ENCODE data around the gene SDHAF2.
A peak's percentile ranks its signal among the peaks of the same experiment; 100 is the strongest.

SDHAF2 gene

DNA sequence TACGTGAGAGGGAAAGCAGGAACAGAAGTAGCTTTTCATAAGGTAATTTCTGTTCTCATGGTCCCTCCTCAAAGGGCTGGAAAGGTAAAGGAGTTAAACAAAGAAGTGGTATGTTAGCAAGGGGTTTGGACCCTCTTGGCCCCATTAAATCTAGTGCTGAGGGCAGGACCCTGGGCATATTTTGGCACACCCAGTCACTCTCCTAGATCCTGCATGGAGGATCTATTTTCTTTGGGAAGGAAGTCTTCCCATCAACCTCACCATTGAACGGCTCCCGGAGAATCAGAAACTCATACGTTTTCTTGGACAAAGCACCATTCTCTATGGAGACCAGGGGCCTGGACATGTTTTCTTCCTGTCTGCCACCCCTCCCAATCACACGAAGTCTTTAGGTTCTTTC is 25.8 kb upstream of the SDHAF2 start:
- TF ChIP-seq TAF1 (IDR thresholded peaks at IDR 0.05; ENCODE audit: low read depth, low read length) (no peak), POLR2A (IDR thresholded peaks at IDR 0.05; ENCODE audit: low read depth, low read length) (no peak)
- FAIRE-seq (no peak), DNase-seq (ENCODE audit: insufficient read length, low spot score) (no peak)

DNA sequence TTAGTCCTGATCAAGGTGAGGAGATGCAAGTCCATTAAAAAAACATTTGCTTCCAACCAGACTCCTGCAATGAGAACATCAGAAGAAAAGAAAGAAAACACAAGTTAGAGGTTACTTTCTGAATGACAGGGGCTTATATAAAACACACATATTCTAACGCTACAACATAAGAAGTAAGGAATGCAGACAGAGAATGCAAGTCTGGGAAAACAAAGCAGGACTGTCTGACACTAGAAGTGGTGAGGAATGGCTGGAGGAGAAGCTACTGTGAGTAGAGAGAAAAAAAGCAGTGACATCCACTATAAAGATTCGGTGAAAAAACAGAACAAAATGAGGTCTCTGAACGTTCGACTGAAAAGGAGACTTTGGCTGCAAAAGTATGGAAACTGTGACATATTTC is 25.3 kb upstream of the SDHAF2 start:
- TF ChIP-seq TAF1 (IDR thresholded peaks at IDR 0.05; ENCODE audit: low read depth, low read length) (no peak), SPI1 (IDR thresholded peaks at IDR 0.05; ENCODE audit: low read depth, low read length) (no peak), POU2F2 (IDR thresholded peaks at IDR 0.05; ENCODE audit: low read depth, low read length) (no peak), POLR2AphosphoS5 (IDR thresholded peaks at IDR 0.05; ENCODE audit: low read depth, low read length) (no peak), POLR2A (IDR thresholded peaks at IDR 0.05; ENCODE audit: low read depth, low read length) (no peak), PAX5 (IDR thresholded peaks at IDR 0.05; ENCODE audit: insufficient read depth, low read length, severe bottlenecking) (no peak)
- FAIRE-seq (no peak), DNase-seq (ENCODE audit: insufficient read length, low spot score) (no peak)

- DNase-seq (ENCODE audit: insufficient read length, low spot score) (no peak), FAIRE-seq (no peak)
- no peak for TF ChIP-seq POLR2AphosphoS5 (IDR thresholded peaks at IDR 0.05; ENCODE audit: low read depth, low read length)
- TF ChIP-seq SPI1 (IDR thresholded peaks at IDR 0.05; ENCODE audit: low read depth, low read length): no peak
- TF ChIP-seq POU2F2 (IDR thresholded peaks at IDR 0.05; ENCODE audit: low read depth, low read length): no peak
- TF ChIP-seq TAF1 (IDR thresholded peaks at IDR 0.05; ENCODE audit: low read depth, low read length): no peak
- TF ChIP-seq PAX5 (IDR thresholded peaks at IDR 0.05; ENCODE audit: insufficient read depth, low read length, severe bottlenecking): no peak
- TF ChIP-seq POLR2A (IDR thresholded peaks at IDR 0.05; ENCODE audit: low read depth, low read length): no peak
Observed at GRCh38 chr11:61406067-61406466, 23.9 kb upstream of the SDHAF2 start.

- no peak for FAIRE-seq
- no peak for DNase-seq (ENCODE audit: insufficient read length, low spot score)
- TF ChIP-seq PAX5 (IDR thresholded peaks at IDR 0.05; ENCODE audit: insufficient read depth, low read length, severe bottlenecking): no peak
- TF ChIP-seq POLR2AphosphoS5 (IDR thresholded peaks at IDR 0.05; ENCODE audit: low read depth, low read length): no peak
- no peak for TF ChIP-seq POLR2A (IDR thresholded peaks at IDR 0.05; ENCODE audit: low read depth, low read length)
Observed at GRCh38 chr11:61406991-61407728, 22.8 kb upstream of the SDHAF2 start.

GRCh38 chr11:61411589-61411988 is 18.3 kb upstream of the SDHAF2 start:
- TF ChIP-seq TAF1 (IDR thresholded peaks at IDR 0.05; ENCODE audit: low read depth, low read length): no peak
- TF ChIP-seq POLR2A (IDR thresholded peaks at IDR 0.05; ENCODE audit: low read depth, low read length): peak; percentile 54
- TF ChIP-seq POU2F2 (IDR thresholded peaks at IDR 0.05; ENCODE audit: low read depth, low read length): no peak
- TF ChIP-seq POLR2AphosphoS5 (IDR thresholded peaks at IDR 0.05; ENCODE audit: low read depth, low read length): peak; percentile 60; the same call in 1 of the 2 replicates
- TF ChIP-seq SPI1 (IDR thresholded peaks at IDR 0.05; ENCODE audit: low read depth, low read length): no peak
- no peak for FAIRE-seq

DNA sequence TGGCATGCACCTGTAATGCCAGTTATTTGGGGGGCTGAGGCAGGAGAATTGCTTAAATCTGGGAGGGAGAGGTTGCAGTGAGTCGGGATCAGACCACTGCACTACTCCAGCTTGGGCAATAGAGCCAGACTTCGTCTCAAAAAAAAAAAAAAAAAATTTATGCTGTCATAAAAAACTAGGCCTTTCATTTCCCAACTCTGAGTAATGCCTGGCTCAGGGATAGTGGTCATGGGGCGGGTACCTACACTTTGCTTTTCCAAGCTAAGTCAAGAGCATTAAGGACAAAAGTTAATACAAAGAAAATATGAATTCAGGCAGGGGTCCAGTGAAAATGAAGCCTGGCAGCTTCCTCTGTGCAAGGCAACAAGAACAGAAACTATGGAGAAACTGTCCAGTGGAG is 16.4 kb upstream of the SDHAF2 start:
- TF ChIP-seq POLR2AphosphoS5 (IDR thresholded peaks at IDR 0.05; ENCODE audit: low read depth, low read length): no peak
- no peak for TF ChIP-seq SPI1 (IDR thresholded peaks at IDR 0.05; ENCODE audit: low read depth, low read length)
- no peak for TF ChIP-seq PAX5 (IDR thresholded peaks at IDR 0.05; ENCODE audit: insufficient read depth, low read length, severe bottlenecking)
- TF ChIP-seq POLR2A (IDR thresholded peaks at IDR 0.05; ENCODE audit: low read depth, low read length): no peak
- no peak for TF ChIP-seq TAF1 (IDR thresholded peaks at IDR 0.05; ENCODE audit: low read depth, low read length)
- no peak for TF ChIP-seq POU2F2 (IDR thresholded peaks at IDR 0.05; ENCODE audit: low read depth, low read length)
- DNase-seq (ENCODE audit: insufficient read length, low spot score) (no peak), FAIRE-seq (no peak)

More at GRCh38 chr11:61411589-61411988, 18.3 kb upstream of the SDHAF2 start:
- no peak for DNase-seq (ENCODE audit: insufficient read length, low spot score)

- no peak for TF ChIP-seq POU2F2 (IDR thresholded peaks at IDR 0.05; ENCODE audit: low read depth, low read length)
- TF ChIP-seq SPI1 (IDR thresholded peaks at IDR 0.05; ENCODE audit: low read depth, low read length): no peak
- TF ChIP-seq POLR2A (IDR thresholded peaks at IDR 0.05; ENCODE audit: low read depth, low read length): no peak
- no peak for TF ChIP-seq PAX5 (IDR thresholded peaks at IDR 0.05; ENCODE audit: insufficient read depth, low read length, severe bottlenecking)
- TF ChIP-seq TAF1 (IDR thresholded peaks at IDR 0.05; ENCODE audit: low read depth, low read length): no peak
- no peak for TF ChIP-seq POLR2AphosphoS5 (IDR thresholded peaks at IDR 0.05; ENCODE audit: low read depth, low read length)
- no peak for DNase-seq (ENCODE audit: insufficient read length, low spot score)
- no peak for FAIRE-seq
Observed at GRCh38 chr11:61414547-61414946, 15.4 kb upstream of the SDHAF2 start.

GRCh38 chr11:61415381-61415780 is 14.5 kb upstream of the SDHAF2 start:
- FAIRE-seq (no peak), DNase-seq (ENCODE audit: insufficient read length, low spot score) (no peak)
- TF ChIP-seq POU2F2 (IDR thresholded peaks at IDR 0.05; ENCODE audit: low read depth, low read length) (no peak), TAF1 (IDR thresholded peaks at IDR 0.05; ENCODE audit: low read depth, low read length) (no peak), POLR2AphosphoS5 (IDR thresholded peaks at IDR 0.05; ENCODE audit: low read depth, low read length) (no peak), POLR2A (IDR thresholded peaks at IDR 0.05; ENCODE audit: low read depth, low read length) (no peak)

DNA sequence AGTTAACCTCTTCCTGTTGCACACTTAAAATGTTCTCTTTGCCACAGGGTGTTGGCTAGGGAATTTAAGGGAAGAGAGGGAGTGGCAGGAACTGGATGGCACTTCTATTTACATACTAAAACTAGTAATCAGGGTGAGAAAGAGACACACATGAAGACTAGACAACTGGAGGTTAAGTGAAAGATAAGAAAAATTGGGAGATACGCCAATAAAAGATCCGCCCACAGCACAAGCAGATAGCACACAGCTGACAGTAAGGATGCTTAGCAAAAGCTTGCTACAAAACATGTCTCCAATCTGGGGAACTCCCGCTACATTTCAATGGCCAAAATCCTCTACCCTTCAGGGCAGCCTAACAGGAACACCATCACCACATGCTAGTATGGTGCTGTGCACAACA is 13.0 kb upstream of the SDHAF2 start:
- no peak for FAIRE-seq
- TF ChIP-seq POLR2AphosphoS5 (IDR thresholded peaks at IDR 0.05; ENCODE audit: low read depth, low read length) (no peak), PAX5 (IDR thresholded peaks at IDR 0.05; ENCODE audit: insufficient read depth, low read length, severe bottlenecking) (no peak), POU2F2 (IDR thresholded peaks at IDR 0.05; ENCODE audit: low read depth, low read length) (no peak), SPI1 (IDR thresholded peaks at IDR 0.05; ENCODE audit: low read depth, low read length) (no peak), TAF1 (IDR thresholded peaks at IDR 0.05; ENCODE audit: low read depth, low read length) (no peak), POLR2A (IDR thresholded peaks at IDR 0.05; ENCODE audit: low read depth, low read length) (no peak)
- no peak for DNase-seq (ENCODE audit: insufficient read length, low spot score)

DNA sequence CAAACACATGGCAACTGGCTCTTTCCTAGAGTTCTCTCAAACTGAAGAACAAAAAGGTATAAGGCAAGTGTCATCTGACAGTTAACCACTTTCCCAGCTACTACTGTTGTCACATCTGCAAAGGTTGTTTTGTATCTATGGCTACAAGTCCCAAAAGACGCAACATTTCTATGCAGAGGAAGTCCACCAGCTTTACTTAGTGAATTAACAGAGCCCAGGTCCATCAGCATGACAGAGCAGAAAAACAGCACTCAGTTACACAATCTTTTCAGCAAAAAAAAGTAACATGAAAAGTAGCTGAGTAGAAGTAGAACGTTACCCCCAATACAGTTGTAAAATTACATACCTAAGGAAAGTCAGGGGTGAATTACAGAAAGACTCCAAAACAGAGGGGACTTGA is 12.3 kb upstream of the SDHAF2 start:
- FAIRE-seq (no peak), DNase-seq (ENCODE audit: insufficient read length, low spot score) (no peak)
- TF ChIP-seq TAF1 (IDR thresholded peaks at IDR 0.05; ENCODE audit: low read depth, low read length) (no peak), POU2F2 (IDR thresholded peaks at IDR 0.05; ENCODE audit: low read depth, low read length) (no peak), POLR2AphosphoS5 (IDR thresholded peaks at IDR 0.05; ENCODE audit: low read depth, low read length) (no peak), POLR2A (IDR thresholded peaks at IDR 0.05; ENCODE audit: low read depth, low read length) (no peak), SPI1 (IDR thresholded peaks at IDR 0.05; ENCODE audit: low read depth, low read length) (no peak), PAX5 (IDR thresholded peaks at IDR 0.05; ENCODE audit: insufficient read depth, low read length, severe bottlenecking) (no peak)

Data from GM12891 (cell line).